Right lobe of liver (tissue), 6 donors: Measurements from ENCODE around the gene PSMB7. TPM values are rescaled to one million over a fixed set of nuclear protein-coding genes. Genes with fewer than 3 reads are reported as not detected.

Experiments
- ATAC-seq, 4 donors: fragments of 200-7000 bp; cut with Tn5 transposase; one replicate each; pipeline ENCODE4 v1.9.1; 2020; ENCODE audit warnings: mild to moderate bottlenecking in 4 of 4, moderate library complexity in 4 of 4
- DNase-seq, 3 donors: peaks; one replicate each; pipeline ENCODE4 v3.0.0-alpha.2; 2020
- H3K27ac ChIP-seq, 3 donors: fragments of 200-600 bp; one replicate each; pipeline ENCODE4 v1.8.0; 2022
- H3K27me3 ChIP-seq, 2 donors: fragments of 200-600 bp; one replicate each; pipeline ENCODE4 v1.8.0; 2022
- H3K36me3 ChIP-seq, 4 donors: fragments of 200-600 bp; sonication (generic) in 1 of 4; one replicate each; pipeline versions ENCODE4 v1.5.1 to v1.8.0; 2017 to 2022; ENCODE audit warnings: control low read depth in 1 of 4
- H3K4me1 ChIP-seq, 4 donors: fragments of 200-600 bp; sonication (generic) in 1 of 4; one replicate each; pipeline versions ENCODE4 v1.5.1 to v1.8.0; 2017 to 2022; ENCODE audit warnings: control low read depth in 1 of 4
- H3K4me3 ChIP-seq, 3 donors: fragments of 200-600 bp; one replicate each; pipeline ENCODE4 v1.8.0; 2022
- H3K9me3 ChIP-seq, 4 donors: fragments of 200-600 bp; sonication (generic) in 1 of 4; one replicate each; pipeline versions ENCODE4 v1.5.1 to v1.8.0; 2017 to 2022; ENCODE audit warnings: control low read depth in 1 of 4
- POLR2A ChIP-seq: fragments of 450-650 bp; IDR thresholded peaks from one replicate; pipeline ENCODE4 v1.6.1; 2017; ENCODE audit warnings: antibody characterized with exemption, mild to moderate bottlenecking
- WGBS: methylation state at CpG from one replicate; pipeline ENCODE4 v1.1.6; 2018; ENCODE audit warnings: low coverage, low lambda C conversion rate; ENCODE audit not compliant: insufficient coverage; ENCODE audit errors: missing lambda C conversion rate; 5-methylcytosine and 5-hydroxymethylcytosine counted together
- intact Hi-C, 2 donors: fragments of 100-400 bp; cut with DNase I; formaldehyde crosslinking; loops; one replicate each; pipeline versions ENCODE4 v1.11.2 to v1.14.1; 2022
- total RNA-seq, 6 experiments: library from RNA; depleted of rRNA in 2 of 6; stranded (reverse); fragments of >200 nt in 2 of 6; fragmentation: NEBNext Ultra II Directional in 3 of 6; extraction: Animal tissue kit (Norgen Biotek cat#: 25700) in 3 of 6; gene quantifications; one replicate each; pipeline versions ENCODE4 v1.1.0 to v1.2.4, GENCODE V29; 2016 to 2023
- TF ChIP-seq, protein P1 (sequence below), 4 donors: fragments of 200-600 bp in 3 of 4; fragments of 450-650 bp in 1 of 4; IDR thresholded peaks; one replicate each; pipeline versions ENCODE4 v1.5.1 to v1.8.0; 2016 to 2022; ENCODE audit warnings: antibody characterized with exemption in 4 of 4, mild to moderate bottlenecking in 2 of 4
- donor health status: DM: no; HTN: yes; CAD: no.
- donor health status: DM: no; HTN: no; CAD: no.
- donor health status: DM: no; HTN: no; CAD: no.
- donor health status: DM: no; HTN: yes; CAD: no.
- donor health status: DM: no; HTN: yes; CAD: no.

PSMB7 gene
- total RNA-seq, 6 experiments from 2014 or later, result 76.4 to 196 (median 96.8) TPM

DNA sequence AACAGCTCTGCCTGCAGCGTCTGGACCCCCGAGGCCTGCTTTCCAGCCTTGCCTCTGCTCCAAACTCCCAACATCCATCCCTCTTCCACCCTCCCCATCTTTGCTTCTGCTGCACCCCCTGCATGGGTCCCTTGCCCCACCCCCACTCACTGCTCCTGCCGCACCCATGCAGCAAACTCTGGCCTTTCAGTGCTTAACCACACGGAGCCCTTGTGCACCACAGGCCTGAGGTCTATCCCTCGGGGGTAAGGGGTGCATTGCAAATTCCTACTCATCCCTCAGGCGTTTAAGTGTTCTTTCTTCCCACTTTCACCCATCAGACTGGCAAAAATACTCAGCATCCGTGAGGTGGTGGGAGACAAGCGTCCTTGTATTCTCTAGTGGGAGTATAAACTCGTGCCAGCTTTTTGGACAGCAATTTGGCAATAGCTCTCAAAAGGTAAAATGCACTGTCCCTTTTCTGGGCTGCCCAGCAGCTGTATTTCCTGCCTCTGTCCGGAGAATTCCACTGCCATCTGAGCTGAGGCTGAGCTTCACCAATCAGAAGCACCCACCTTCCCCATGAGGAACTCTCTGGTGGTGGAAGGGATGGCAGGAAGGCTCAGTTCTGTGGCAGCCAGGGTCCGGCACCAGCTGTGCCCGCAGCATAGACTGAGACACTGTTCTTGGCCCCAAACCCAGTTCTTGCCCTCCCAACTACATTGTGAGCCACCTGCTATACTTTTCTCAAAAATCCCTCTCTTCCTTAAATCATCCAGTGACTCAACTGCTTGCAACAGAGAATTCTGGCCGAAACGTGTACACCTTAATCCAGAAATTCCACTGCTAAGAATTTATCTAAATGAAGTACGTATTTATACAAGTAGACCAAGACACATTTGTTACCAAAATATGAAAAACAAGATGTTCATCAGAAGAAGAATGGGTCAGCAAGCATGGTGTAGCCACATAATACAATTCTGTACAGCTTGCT is 15.0 kb downstream of the PSMB7 start:
- no peaks in the 10 kb centered on the region for H3K27me3 ChIP-seq
- ATAC-seq (no peak), DNase-seq (no peak)
- H3K27ac ChIP-seq, result no peak overlapping the region
- WGBS, result 70% methylated on average over 14 of the region's 15 CpGs
- no peaks in the 10 kb centered on the region for H3K9me3 ChIP-seq
- intact Hi-C loops, result no loop called here
- no peak overlapping the region for H3K4me3 ChIP-seq
- H3K4me1 ChIP-seq, result no peaks in the 10 kb centered on the region
- TF ChIP-seq, protein P1, sequence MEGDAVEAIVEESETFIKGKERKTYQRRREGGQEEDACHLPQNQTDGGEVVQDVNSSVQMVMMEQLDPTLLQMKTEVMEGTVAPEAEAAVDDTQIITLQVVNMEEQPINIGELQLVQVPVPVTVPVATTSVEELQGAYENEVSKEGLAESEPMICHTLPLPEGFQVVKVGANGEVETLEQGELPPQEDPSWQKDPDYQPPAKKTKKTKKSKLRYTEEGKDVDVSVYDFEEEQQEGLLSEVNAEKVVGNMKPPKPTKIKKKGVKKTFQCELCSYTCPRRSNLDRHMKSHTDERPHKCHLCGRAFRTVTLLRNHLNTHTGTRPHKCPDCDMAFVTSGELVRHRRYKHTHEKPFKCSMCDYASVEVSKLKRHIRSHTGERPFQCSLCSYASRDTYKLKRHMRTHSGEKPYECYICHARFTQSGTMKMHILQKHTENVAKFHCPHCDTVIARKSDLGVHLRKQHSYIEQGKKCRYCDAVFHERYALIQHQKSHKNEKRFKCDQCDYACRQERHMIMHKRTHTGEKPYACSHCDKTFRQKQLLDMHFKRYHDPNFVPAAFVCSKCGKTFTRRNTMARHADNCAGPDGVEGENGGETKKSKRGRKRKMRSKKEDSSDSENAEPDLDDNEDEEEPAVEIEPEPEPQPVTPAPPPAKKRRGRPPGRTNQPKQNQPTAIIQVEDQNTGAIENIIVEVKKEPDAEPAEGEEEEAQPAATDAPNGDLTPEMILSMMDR (IDR thresholded peaks at IDR 0.05), result no peak
- TF ChIP-seq POLR2A, result no peak
- H3K36me3 ChIP-seq, result peaks cover 0 to 59% (median 16%) of the 10 kb centered on the region in 4 donors

DNA sequence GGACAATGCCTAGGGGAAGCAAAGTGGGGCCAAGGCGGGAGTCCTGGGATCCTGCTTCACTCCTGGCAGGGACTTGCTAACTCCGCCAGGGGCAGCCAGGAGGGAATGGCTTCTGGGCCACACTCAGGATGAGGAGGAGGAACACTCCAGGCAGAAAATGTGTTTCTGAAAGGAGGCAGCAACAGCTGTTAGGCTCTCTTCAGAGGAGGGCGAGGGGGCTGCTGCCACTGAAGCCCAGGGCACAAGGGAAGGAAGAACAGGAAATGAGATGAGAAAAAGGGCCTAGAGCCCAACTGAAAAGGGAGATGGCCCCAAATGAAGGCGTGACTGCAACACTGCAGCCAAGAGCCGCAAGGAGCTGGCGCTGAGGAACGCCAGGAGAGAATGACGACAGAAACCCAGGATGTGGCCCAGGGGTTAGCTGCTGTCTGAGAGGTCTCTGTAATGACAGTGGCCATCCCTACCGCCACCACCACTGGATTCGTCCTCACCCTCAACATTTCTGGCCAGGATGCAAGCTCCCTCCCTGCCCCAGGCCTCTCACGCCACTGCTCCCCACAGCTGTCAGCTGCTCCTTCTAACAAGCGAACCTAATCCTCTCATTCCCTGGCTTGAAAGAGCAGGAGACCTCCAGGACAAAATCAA is 15.8 kb downstream of the PSMB7 start:
- no peak overlapping the region for H3K4me3 ChIP-seq
- no peaks in the 10 kb centered on the region for H3K27me3 ChIP-seq
- WGBS, result 60% methylated on average over 7 of the region's 12 CpGs
- H3K36me3 ChIP-seq, result peaks cover 0 to 51% (median 12%) of the 10 kb centered on the region in 4 donors
- TF ChIP-seq POLR2A, result no peak
- TF ChIP-seq, protein P1 (IDR thresholded peaks at IDR 0.05), result no peak
- DNase-seq (no peak), ATAC-seq (peak; percentile 28 to 45 (median 36))
- no peak overlapping the region for H3K27ac ChIP-seq
- intact Hi-C loops, result no loop called here
- H3K4me1 ChIP-seq, result no peaks in the 10 kb centered on the region
- H3K9me3 ChIP-seq, result no peaks in the 10 kb centered on the region

DNA sequence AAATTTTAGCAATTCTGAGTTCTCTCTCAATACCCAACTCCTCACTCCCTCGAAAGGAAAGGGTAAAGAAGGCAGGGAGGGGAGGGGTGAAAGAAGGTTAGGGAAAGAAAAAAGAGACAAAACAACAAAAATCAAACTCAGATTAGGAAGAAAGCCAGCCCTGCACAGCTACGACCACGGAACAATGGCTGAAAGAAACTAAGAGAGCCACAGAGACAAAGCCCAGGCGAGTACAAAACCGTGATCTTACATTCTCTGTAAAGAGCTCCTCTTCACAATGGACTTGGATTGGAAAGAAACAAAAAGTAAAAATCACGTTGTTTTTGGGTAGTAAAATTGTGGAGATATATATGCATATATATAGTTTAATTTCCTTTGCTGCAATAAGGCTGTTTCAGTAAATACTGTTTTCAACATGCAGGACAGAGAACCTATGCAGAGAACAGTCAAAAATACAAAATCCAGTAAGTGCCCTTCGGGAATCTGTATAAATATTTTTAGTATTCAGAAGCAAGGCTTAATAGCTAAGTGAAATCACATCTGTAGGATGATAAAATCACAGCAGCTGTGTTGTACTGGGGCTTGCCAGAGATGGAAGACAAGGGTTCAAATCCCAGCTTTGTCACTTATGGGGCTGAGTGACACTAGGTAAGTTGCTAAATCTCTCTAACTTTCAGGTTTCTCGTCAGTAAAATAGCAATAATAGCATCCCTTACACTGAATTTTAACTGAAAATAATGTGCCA is 16.9 kb downstream of the PSMB7 start:
- ATAC-seq, result no peak
- 73% methylated on average over 6 of the region's 8 CpGs for WGBS
- H3K4me1 ChIP-seq, result peaks cover 0 to 3% (median under 1%) of the 10 kb centered on the region in 4 donors
- H3K27ac ChIP-seq, result no peak overlapping the region
- no peak for DNase-seq
- peaks cover 0 to 40% (median 7%) of the 10 kb centered on the region in 4 donors for H3K36me3 ChIP-seq
- no peak for TF ChIP-seq POLR2A
- TF ChIP-seq, protein P1 (IDR thresholded peaks at IDR 0.05), result no peak
- intact Hi-C loops, result no loop called here
- no peaks in the 10 kb centered on the region for H3K27me3 ChIP-seq
- no peaks in the 10 kb centered on the region for H3K9me3 ChIP-seq
- no peak overlapping the region for H3K4me3 ChIP-seq

DNA sequence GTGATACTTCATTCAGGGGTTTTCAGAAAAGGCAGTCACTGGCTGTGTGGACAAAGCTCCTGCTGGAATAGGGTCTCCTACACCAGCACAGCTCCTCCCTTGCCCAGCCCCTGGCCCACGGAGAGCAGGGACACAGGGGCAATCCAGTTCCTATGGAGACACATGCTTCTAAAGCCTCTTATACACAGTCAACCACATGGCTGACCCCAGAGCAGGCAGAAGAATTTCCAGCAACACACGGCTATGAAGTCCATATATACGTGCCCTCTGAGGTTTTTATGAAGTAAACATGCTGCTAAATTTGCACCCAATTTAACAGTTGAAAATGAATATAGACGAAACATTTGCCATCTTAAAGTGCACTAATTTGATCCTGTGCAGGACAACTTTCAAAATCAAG is 19.4 kb downstream of the PSMB7 start:
- WGBS, result 80% methylated on average over 1 of the region's 4 CpGs
- Histone ChIP-seq H3K27me3 (no peaks in the 10 kb centered on the region), H3K4me3 (no peak overlapping the region), H3K36me3 (peaks cover 0 to 18% (median 0%) of the 10 kb centered on the region in 4 donors), H3K4me1 (peaks cover 0 to 27% (median 13%) of the 10 kb centered on the region in 4 donors), H3K9me3 (no peaks in the 10 kb centered on the region), H3K27ac (no peak overlapping the region)
- TF ChIP-seq POLR2A, result no peak
- TF ChIP-seq, protein P1 (IDR thresholded peaks at IDR 0.05), result no peak
- intact Hi-C loops, result no loop called here
- no peak for DNase-seq
- ATAC-seq, result no peak
